ENCODE measurements around the gene ARHGEF2. TPM values are rescaled to one million over a fixed set of nuclear protein-coding genes. Genes with fewer than 3 reads are reported as not detected.

Gene ARHGEF2
- total and polyA plus RNA-seq, 10 of the 15 experiments (the other 5 are each of a cell fraction or from before 2014, with no cell fraction given), result 8.1 to 113 (median 69.9) TPM

GRCh38 chr1:155940993-155941844, 37.1 kb downstream of the ARHGEF2 start, which contains the start of gene RXFP4 (continued):
- no peak for TF ChIP-seq CTCF (IDR thresholded peaks at IDR 0.05 in 2 of 3, conservative IDR thresholded peaks at IDR 0.05 in 1 of 3; ENCODE audit: control insufficient read depth in 2 of 3, extremely low read depth in 1 of 3, insufficient read depth in 1 of 3, low read depth in 3 of 3, low read length in 3 of 3)
- no peak for TF ChIP-seq ZNF24 (IDR thresholded peaks at IDR 0.05)
- no peak for TF ChIP-seq SMARCA5 (IDR thresholded peaks at IDR 0.05)

GRCh38 chr1:155940482-155940992, 37.8 kb downstream of the ARHGEF2 start:
- no peak for DNase-seq (ENCODE audit: low read depth, low spot score)
- ChIA-PET RAD21 (ENCODE audit: unreplicated experiment) (interaction anchor here (0.8 to 6.3 kb wide), 8 partner anchors 18 to 154 kb away, joined by 3 to 214 read pairs (median 5); partner anchors contain the start of genes ARHGEF2, SSR2 and SYT11), POLR2A (interaction anchor here (0.6 to 10.8 kb wide), 5 partner anchors 20 to 161 kb away, joined by 3 to 273 read pairs (median 3); partner anchors contain the start of genes ARHGEF2 and SYT11), CTCF (interaction anchor here (0.7 to 5.7 kb wide), 7 partner anchors 31 to 563 kb away, joined by 3 to 227 read pairs (median 3); partner anchors contain the start of gene ARHGEF2), SMC1A (ENCODE audit: uncharacterized antibody, unreplicated experiment) (interaction anchor here (0.9 to 5.7 kb wide), 7 partner anchors 9 to 125 kb away, joined by 4 to 229 read pairs (median 9); partner anchors contain the start of genes ARHGEF2 and SSR2)
- in situ Hi-C loops (cut with MboI) (no loop called here), intact Hi-C loops (cut with micrococcal nuclease; ENCODE audit: unreplicated experiment) (no loop called here)
- TF ChIP-seq POLR2AphosphoS5 (IDR thresholded peaks at IDR 0.05; ENCODE audit: low read length) (no peak), NRF1 (conservative IDR thresholded peaks at IDR 0.05; ENCODE audit: low read depth, low read length) (no peak), SRF (IDR thresholded peaks at IDR 0.05; ENCODE audit: low read depth in 2 of 2, low read length in 2 of 2) (no peak), SUZ12 (IDR thresholded peaks at IDR 0.05; ENCODE audit: unreplicated experiment) (no peak), RUNX3 (IDR thresholded peaks at IDR 0.05; ENCODE audit: low read length) (no peak), RELB (IDR thresholded peaks at IDR 0.05; ENCODE audit: low read depth) (peak; percentile 12; the same call in 1 of the 2 replicates), SPI1 (IDR thresholded peaks at IDR 0.05; ENCODE audit: borderline replicate concordance, insufficient read depth, low read depth, low read length) (peak; percentile 55; the same call in 1 of the 2 replicates)
- H3K27me3 ChIP-seq (replicated peaks in 1 of 2; ENCODE audit: control insufficient read depth in 2 of 2, insufficient read depth in 2 of 2, low read length in 1 of 2), result no peaks in the 10 kb centered on the region
- TSS peak; percentile 6 for BruUV-seq (replicated peaks)
- ATAC-seq, result peak; percentile 1
- WGBS (ENCODE audit: insufficient coverage, insufficient replicate concordance, low lambda C conversion rate, missing lambda C conversion rate), result 83% methylated on average over 4 of the region's 4 CpGs
- no peaks in the 10 kb centered on the region; a peak in 3 of 4 replicates for H3K36me3 ChIP-seq (ENCODE audit: control insufficient read depth in 2 of 2, insufficient read depth in 2 of 2, low read length in 1 of 2)
- peaks cover 53% of the 10 kb centered on the region for H3K4me1 ChIP-seq (ENCODE audit: control insufficient read depth, insufficient read depth, low read length)
- H3K79me2 ChIP-seq (ENCODE audit: control insufficient read depth, insufficient read depth, low read length), result no peaks in the 10 kb centered on the region
- no peak for FAIRE-seq
- peak overlapping the region; percentile 49 for H3K27ac ChIP-seq (ENCODE audit: control insufficient read depth, insufficient read depth)
- peak overlapping the region; percentile 33; the same call in 1 of the 2 replicates for H3K9ac ChIP-seq (ENCODE audit: control insufficient read depth, insufficient read depth, low read length)
- no peaks in the 10 kb centered on the region for H4K20me1 ChIP-seq (ENCODE audit: control insufficient read depth, insufficient read depth)
- peak overlapping the region; percentile 14 for H2AFZ ChIP-seq (ENCODE audit: control insufficient read depth, low read depth, low read length)
- H3K4me3 ChIP-seq, result no peak overlapping the region
- H3K9me3 ChIP-seq (replicated peaks; ENCODE audit: control insufficient read depth, insufficient read depth, low read length), result no peaks in the 10 kb centered on the region
- H3K4me2 ChIP-seq (ENCODE audit: control insufficient read depth, insufficient read depth), result no peak overlapping the region; the same call in 1 of the 2 replicates

All from GM12878 (cell line).